Measurements from ENCODE around the gene CEP112. TPM values are rescaled to one million over a fixed set of nuclear protein-coding genes. Genes with fewer than 3 reads are reported as not detected.

Gene CEP112
- total RNA-seq, 1 experiment from 2014 or later: 6.1 TPM

DNA sequence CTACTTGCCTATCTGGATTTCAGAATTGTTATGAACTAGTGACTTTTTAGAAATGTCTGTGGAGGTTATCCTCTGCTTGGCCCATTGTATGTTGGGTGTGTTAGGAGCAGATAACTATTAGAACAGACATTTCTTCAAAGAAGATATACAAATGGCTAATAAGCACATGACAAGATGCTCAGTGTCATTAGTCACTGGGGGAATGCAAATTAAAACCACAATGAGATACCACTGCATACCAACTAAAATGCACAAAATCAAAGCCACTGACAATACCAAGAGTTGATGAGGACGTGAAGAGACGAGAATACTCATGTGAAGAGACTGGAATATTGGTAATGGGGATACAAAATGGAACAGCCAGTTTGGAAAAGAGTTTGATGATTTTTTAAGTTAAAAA lies 39.2 kb downstream of the CEP112 start:
- peaks cover 15% of the 10 kb centered on the region for H3K9me3 Mint-ChIP-seq
- no peak overlapping the region for H3K4me3 Mint-ChIP-seq
- POLR2A ChIA-PET: no interaction called here
- no peak for TF ChIP-seq OVOL2 (CRISPR knock-in tag; IDR thresholded peaks at IDR 0.05; ENCODE audit: borderline replicate concordance)
- peaks cover 5% of the 10 kb centered on the region; the same call in 1 of the 2 replicates for H3K27me3 Mint-ChIP-seq (ENCODE audit: low read depth)
- no peaks in the 10 kb centered on the region for H3K4me1 Mint-ChIP-seq
- peaks cover 15% of the 10 kb centered on the region for H3K36me3 Mint-ChIP-seq
- CTCF ChIA-PET: no interaction called here
- no peak for ATAC-seq
- no peak for DNase-seq (ENCODE audit: low spot score)
- H3K27ac Mint-ChIP-seq: no peak overlapping the region

DNA sequence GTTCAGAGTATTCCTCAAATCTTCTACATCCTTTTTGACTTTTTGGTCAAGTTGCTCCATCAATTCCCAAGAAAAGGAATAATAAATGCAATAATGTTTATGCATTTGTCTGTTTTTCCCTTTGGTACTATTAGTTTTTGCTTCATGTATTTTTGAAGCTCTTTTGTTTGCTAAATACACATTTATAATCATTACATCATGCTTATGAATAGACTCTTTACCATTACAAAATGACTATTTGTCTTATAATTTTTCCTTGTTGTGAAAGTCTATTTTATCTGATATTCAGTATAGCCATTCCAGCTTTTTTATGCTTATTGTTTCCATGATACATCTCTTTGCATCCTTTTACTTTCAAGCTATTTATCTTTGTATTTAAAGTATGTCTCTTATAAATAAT lies 41.2 kb downstream of the CEP112 start:
- Mint-ChIP-seq H3K27me3 (ENCODE audit: low read depth) (no peaks in the 10 kb centered on the region), H3K36me3 (no peaks in the 10 kb centered on the region)
- CTCF ChIA-PET: no interaction called here

DNA sequence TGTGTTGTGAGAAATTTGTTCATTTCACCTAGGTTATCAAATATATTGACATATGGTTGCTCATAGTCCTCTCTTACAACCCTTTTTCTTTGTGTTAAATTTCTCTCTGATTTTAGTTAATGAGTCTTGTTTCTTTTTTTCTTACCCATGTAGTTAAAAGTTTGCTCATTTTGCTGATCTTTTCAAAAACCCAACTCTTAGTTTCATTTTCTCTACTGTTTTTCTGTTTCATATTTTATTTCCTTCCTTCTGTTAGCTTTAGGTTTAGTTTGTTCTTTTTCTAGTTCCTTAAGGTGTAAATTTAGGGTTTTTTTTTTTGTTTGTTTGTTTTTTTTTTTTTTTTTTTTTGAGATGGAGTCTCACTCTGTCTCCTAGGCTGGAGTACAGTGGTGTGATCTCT lies 42.4 kb downstream of the CEP112 start:
- no peak for DNase-seq (ENCODE audit: low spot score)
- ChIA-PET CTCF (no interaction called here), POLR2A (no interaction called here)
- Mint-ChIP-seq H3K27ac (no peak overlapping the region), H3K36me3 (no peaks in the 10 kb centered on the region), H3K4me1 (no peaks in the 10 kb centered on the region), H3K4me3 (no peak overlapping the region), H3K9me3 (no peaks in the 10 kb centered on the region), H3K27me3 (ENCODE audit: low read depth) (no peaks in the 10 kb centered on the region)
- no peak for TF ChIP-seq JUN (CRISPR knock-in tag; IDR thresholded peaks at IDR 0.05)
- TF ChIP-seq, protein P1, sequence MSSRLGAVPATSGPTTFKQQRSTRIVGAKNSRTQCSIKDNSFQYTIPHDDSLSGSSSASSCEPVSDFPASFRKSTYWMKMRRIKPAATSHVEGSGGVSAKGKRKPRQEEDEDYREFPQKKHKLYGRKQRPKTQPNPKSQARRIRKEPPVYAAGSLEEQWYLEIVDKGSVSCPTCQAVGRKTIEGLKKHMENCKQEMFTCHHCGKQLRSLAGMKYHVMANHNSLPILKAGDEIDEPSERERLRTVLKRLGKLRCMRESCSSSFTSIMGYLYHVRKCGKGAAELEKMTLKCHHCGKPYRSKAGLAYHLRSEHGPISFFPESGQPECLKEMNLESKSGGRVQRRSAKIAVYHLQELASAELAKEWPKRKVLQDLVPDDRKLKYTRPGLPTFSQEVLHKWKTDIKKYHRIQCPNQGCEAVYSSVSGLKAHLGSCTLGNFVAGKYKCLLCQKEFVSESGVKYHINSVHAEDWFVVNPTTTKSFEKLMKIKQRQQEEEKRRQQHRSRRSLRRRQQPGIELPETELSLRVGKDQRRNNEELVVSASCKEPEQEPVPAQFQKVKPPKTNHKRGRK (CRISPR knock-in tag; IDR thresholded peaks at IDR 0.05; ENCODE audit: borderline replicate concordance): no peak
- no peak for TF ChIP-seq IRF2 (CRISPR knock-in tag; IDR thresholded peaks at IDR 0.05; ENCODE audit: borderline replicate concordance, low read depth)
- no peak for TF ChIP-seq ZNF671 (CRISPR knock-in tag; IDR thresholded peaks at IDR 0.05)
- TF ChIP-seq NR1H2 (CRISPR knock-in tag; IDR thresholded peaks at IDR 0.05): no peak
- no peak for TF ChIP-seq SOX15 (CRISPR knock-in tag; IDR thresholded peaks at IDR 0.05)
- TF ChIP-seq MYBL2 (CRISPR knock-in tag; IDR thresholded peaks at IDR 0.05): no peak
- TF ChIP-seq SMAD4 (CRISPR knock-in tag; IDR thresholded peaks at IDR 0.05): no peak
- ATAC-seq: no peak

More for the DNA sequence above, 41.2 kb downstream of the CEP112 start:
- DNase-seq (ENCODE audit: low spot score): no peak
- no peak for TF ChIP-seq ZNF121 (CRISPR knock-in tag; IDR thresholded peaks at IDR 0.05)
- TF ChIP-seq, protein P2, sequence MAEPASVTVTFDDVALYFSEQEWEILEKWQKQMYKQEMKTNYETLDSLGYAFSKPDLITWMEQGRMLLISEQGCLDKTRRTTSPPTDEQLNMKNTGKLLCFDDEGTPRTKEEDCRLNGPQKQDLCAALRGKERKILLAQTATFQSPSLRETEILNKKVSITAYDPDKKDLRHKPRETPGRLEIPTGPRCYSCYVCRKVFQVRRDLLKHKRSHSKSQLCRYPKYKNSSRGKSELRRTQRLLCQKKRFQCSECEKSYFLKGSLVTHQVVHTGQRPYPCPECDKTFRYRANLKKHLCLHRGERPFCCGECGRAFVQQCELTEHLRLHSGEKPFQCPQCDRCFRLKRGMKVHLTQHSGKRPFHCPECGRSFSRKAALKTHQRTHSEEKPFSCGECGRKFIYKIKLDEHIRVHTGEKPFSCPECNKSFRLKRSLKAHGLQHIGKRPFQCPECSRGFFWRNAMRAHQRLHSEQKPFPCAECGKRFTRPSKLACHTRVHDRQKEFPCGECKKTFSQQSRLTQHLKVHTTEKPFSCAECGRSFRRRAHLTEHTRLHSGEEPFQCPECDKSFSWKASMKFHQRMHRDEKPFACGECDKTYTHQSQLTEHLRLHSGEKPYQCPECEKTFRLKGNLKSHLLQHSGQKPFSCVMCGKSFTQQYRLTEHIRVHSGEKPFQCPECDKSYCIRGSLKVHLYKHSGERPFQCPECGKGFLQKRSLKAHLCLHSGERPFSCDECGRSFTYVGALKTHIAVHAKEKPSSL (CRISPR knock-in tag; conservative IDR thresholded peaks at IDR 0.05): no peak
- TF ChIP-seq CREM (CRISPR knock-in tag; IDR thresholded peaks at IDR 0.05): no peak
- TF ChIP-seq FOXP1 (CRISPR knock-in tag; IDR thresholded peaks at IDR 0.05; ENCODE audit: borderline replicate concordance): no peak
- TF ChIP-seq, protein P3, sequence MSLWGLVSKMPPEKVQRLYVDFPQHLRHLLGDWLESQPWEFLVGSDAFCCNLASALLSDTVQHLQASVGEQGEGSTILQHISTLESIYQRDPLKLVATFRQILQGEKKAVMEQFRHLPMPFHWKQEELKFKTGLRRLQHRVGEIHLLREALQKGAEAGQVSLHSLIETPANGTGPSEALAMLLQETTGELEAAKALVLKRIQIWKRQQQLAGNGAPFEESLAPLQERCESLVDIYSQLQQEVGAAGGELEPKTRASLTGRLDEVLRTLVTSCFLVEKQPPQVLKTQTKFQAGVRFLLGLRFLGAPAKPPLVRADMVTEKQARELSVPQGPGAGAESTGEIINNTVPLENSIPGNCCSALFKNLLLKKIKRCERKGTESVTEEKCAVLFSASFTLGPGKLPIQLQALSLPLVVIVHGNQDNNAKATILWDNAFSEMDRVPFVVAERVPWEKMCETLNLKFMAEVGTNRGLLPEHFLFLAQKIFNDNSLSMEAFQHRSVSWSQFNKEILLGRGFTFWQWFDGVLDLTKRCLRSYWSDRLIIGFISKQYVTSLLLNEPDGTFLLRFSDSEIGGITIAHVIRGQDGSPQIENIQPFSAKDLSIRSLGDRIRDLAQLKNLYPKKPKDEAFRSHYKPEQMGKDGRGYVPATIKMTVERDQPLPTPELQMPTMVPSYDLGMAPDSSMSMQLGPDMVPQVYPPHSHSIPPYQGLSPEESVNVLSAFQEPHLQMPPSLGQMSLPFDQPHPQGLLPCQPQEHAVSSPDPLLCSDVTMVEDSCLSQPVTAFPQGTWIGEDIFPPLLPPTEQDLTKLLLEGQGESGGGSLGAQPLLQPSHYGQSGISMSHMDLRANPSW (CRISPR knock-in tag; conservative IDR thresholded peaks at IDR 0.05; ENCODE audit: low read depth): no peak
- TF ChIP-seq, protein P4, sequence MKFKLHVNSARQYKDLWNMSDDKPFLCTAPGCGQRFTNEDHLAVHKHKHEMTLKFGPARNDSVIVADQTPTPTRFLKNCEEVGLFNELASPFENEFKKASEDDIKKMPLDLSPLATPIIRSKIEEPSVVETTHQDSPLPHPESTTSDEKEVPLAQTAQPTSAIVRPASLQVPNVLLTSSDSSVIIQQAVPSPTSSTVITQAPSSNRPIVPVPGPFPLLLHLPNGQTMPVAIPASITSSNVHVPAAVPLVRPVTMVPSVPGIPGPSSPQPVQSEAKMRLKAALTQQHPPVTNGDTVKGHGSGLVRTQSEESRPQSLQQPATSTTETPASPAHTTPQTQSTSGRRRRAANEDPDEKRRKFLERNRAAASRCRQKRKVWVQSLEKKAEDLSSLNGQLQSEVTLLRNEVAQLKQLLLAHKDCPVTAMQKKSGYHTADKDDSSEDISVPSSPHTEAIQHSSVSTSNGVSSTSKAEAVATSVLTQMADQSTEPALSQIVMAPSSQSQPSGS (CRISPR knock-in tag; IDR thresholded peaks at IDR 0.05; ENCODE audit: borderline replicate concordance, low read depth): no peak
- TF ChIP-seq ZBTB21 (CRISPR knock-in tag; IDR thresholded peaks at IDR 0.05; ENCODE audit: borderline replicate concordance): no peak
- no peak for TF ChIP-seq NR2C2 (CRISPR knock-in tag; IDR thresholded peaks at IDR 0.05)
- TF ChIP-seq OVOL2 (CRISPR knock-in tag; IDR thresholded peaks at IDR 0.05; ENCODE audit: borderline replicate concordance): no peak
- no peak for TF ChIP-seq ETV6 (CRISPR knock-in tag; IDR thresholded peaks at IDR 0.05)
- no peak for TF ChIP-seq NR1H2 (CRISPR knock-in tag; IDR thresholded peaks at IDR 0.05)
- TF ChIP-seq, protein P5, sequence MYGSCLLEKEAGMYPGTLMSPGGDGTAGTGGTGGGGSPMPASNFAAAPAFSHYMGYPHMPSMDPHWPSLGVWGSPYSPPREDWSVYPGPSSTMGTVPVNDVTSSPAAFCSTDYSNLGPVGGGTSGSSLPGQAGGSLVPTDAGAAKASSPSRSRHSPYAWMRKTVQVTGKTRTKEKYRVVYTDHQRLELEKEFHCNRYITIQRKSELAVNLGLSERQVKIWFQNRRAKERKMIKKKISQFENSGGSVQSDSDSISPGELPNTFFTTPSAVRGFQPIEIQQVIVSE (CRISPR knock-in tag; IDR thresholded peaks at IDR 0.05; ENCODE audit: borderline replicate concordance): no peak
- POLR2A ChIA-PET: no interaction called here
- Mint-ChIP-seq H3K9me3 (no peaks in the 10 kb centered on the region), H3K4me1 (no peaks in the 10 kb centered on the region), H3K27ac (no peak overlapping the region), H3K4me3 (no peak overlapping the region)
- ATAC-seq: no peak

Measured in WTC11 (cell line).